Endothelial cell of umbilical vein (primary cell): ENCODE measurements around the gene CCDC150. TPM values are rescaled to one million over a fixed set of nuclear protein-coding genes. Genes with fewer than 3 reads are reported as not detected.
A peak's percentile ranks its signal among the peaks of the same experiment; 100 is the strongest.
"Not testable (repeated sequence)": the region's sequence is repeated elsewhere in the genome, so short reads cannot be mapped to it uniquely, and the experiment has no call there.

Experiments
- BruUV-seq: library from RNA; stranded (reverse); fragments of 400-500 nt; replicated peaks from 2 replicates; lab custom pipeline; 2021; lab: Mats Ljungman, UMichigan
- CTCF ChIA-PET: fragments of 300-600, 350-600 bp; sonication (Branson Sonifier 250); formaldehyde crosslinking; loops from one replicate; lab custom pipeline; 2021; ENCODE audit warnings: antibody characterized with exemption, inconsistent platforms; lab: Charles Lee
- POLR2A ChIA-PET: fragments of 300-600, 350-600 bp; sonication (Branson Sonifier 250); formaldehyde crosslinking; loops from one replicate; lab custom pipeline; 2021; ENCODE audit warnings: antibody characterized with exemption, inconsistent platforms; lab: Charles Lee
- DNase-seq: peaks from one replicate; pipeline ENCODE4 v3.0.0-alpha.2; 2011; ENCODE audit warnings: low read depth, low spot score
- FAIRE-seq: peaks from 2 replicates; lab custom pipeline; 2011; peaks lifted over from hg19 to GRCh38; lab: Jason Lieb, UNC
- H2AFZ ChIP-seq: 2 replicates; pipeline ENCODE4 v1.6.0; 2012; ENCODE audit warnings: low read depth, low read length, control low read depth, inconsistent platforms
- H3K27ac ChIP-seq: 2 replicates; pipeline ENCODE4 v1.5.1; 2011; ENCODE audit warnings: low read depth, mild to moderate bottlenecking, control low read depth, low read length, moderate library complexity; ENCODE audit not compliant: insufficient read depth
- H3K27me3 ChIP-seq, 2 experiments: 2 replicates each; pipeline versions ENCODE4 v1.6.0 to v1.6.1; 2011; ENCODE audit warnings: low read length in 2 of 2, mixed read lengths in 1 of 2; ENCODE audit not compliant: control insufficient read depth in 2 of 2, insufficient read depth in 2 of 2
- H3K36me3 ChIP-seq, 2 experiments: 2 replicates in 1 of 2; 3 replicates in 1 of 2; pipeline ENCODE4 v1.5.1; 2011; ENCODE audit warnings: low read length in 2 of 2, mild to moderate bottlenecking in 1 of 2, moderate library complexity in 1 of 2; ENCODE audit not compliant: control insufficient read depth in 2 of 2, insufficient read depth in 2 of 2; ENCODE audit errors: extremely low read depth in 1 of 2
- H3K4me1 ChIP-seq: 3 replicates; pipeline ENCODE4 v1.5.1; 2011; ENCODE audit warnings: mild to moderate bottlenecking, low read length; ENCODE audit not compliant: control insufficient read depth, insufficient read depth; ENCODE audit errors: extremely low read depth
- H3K4me2 ChIP-seq: 2 replicates; pipeline ENCODE4 v1.6.1; 2011; ENCODE audit warnings: low read length, control low read depth, mixed read lengths; ENCODE audit not compliant: insufficient read depth
- H3K4me3 ChIP-seq, 3 experiments: fragments of 200-600 bp in 1 of 3; sonication (generic), shearing (Covaris generic) in 1 of 3; replicated peaks in 1 of 3; 2 replicates each; pipeline ENCODE4 v1.5.1; 2011 to 2016; ENCODE audit warnings: control low read depth in 3 of 3, low read length in 3 of 3, mild to moderate bottlenecking in 2 of 3, inconsistent platforms in 1 of 3, low read depth in 1 of 3, moderate library complexity in 1 of 3; ENCODE audit not compliant: insufficient read depth in 1 of 3
- H3K79me2 ChIP-seq: 2 replicates; pipeline ENCODE4 v1.6.0; 2012; ENCODE audit warnings: low read length, inconsistent platforms; ENCODE audit not compliant: control insufficient read depth, insufficient read depth
- H3K9ac ChIP-seq: replicated peaks from 2 replicates; pipeline ENCODE3; 2011; ENCODE audit warnings: low read length, control low read depth; ENCODE audit not compliant: insufficient read depth; ENCODE audit errors: extremely low read depth
- H3K9me1 ChIP-seq: replicated peaks from 3 replicates; pipeline ENCODE4 v1.6.0; 2011; ENCODE audit warnings: mild to moderate bottlenecking, low read length; ENCODE audit not compliant: control insufficient read depth, insufficient read depth; ENCODE audit errors: extremely low read depth
- H3K9me3 ChIP-seq: replicated peaks from 2 replicates; pipeline ENCODE4 v1.5.1; 2012; ENCODE audit warnings: low read length, inconsistent platforms; ENCODE audit not compliant: control insufficient read depth, insufficient read depth
- H4K20me1 ChIP-seq: replicated peaks from 2 replicates; pipeline ENCODE3; 2011; ENCODE audit warnings: mild to moderate bottlenecking, low read length; ENCODE audit not compliant: control insufficient read depth, insufficient read depth; ENCODE audit errors: extremely low read depth
- EZH2 ChIP-seq: IDR thresholded peaks from 2 replicates; pipeline ENCODE4 v1.6.1; 2012; ENCODE audit warnings: borderline replicate concordance, low read depth, mild to moderate bottlenecking, moderate library complexity, low read length, inconsistent platforms; ENCODE audit not compliant: severe bottlenecking
- FOS ChIP-seq: IDR thresholded peaks from 2 replicates; pipeline ENCODE4 v1.6.1; 2011; ENCODE audit warnings: mild to moderate bottlenecking, low read length, moderate library complexity, borderline replicate concordance; ENCODE audit not compliant: insufficient read depth
- GATA2 ChIP-seq: IDR thresholded peaks from 2 replicates; pipeline ENCODE4 v1.7.0; 2011; ENCODE audit warnings: low read depth, mild to moderate bottlenecking, moderate library complexity, mixed read lengths, low read length; ENCODE audit not compliant: insufficient read length, insufficient read depth
- JUN ChIP-seq: IDR thresholded peaks from 2 replicates; pipeline ENCODE4 v1.6.1; 2011; ENCODE audit warnings: borderline replicate concordance, low read depth; ENCODE audit not compliant: insufficient read length, insufficient read depth
- MYC ChIP-seq: IDR thresholded peaks from one replicate; pipeline ENCODE4 v1.6.1; 2011; ENCODE audit warnings: mild to moderate bottlenecking, low read depth, low read length
- POLR2A ChIP-seq: IDR thresholded peaks from 2 replicates; pipeline ENCODE4 v1.6.1; 2012; ENCODE audit warnings: low read depth, mild to moderate bottlenecking, control low read depth, low read length
- POLR2AphosphoS5 ChIP-seq: IDR thresholded peaks from 2 replicates; pipeline ENCODE4 v1.6.1; 2012; ENCODE audit warnings: low read depth, mild to moderate bottlenecking, control low read depth, low read length, moderate library complexity; ENCODE audit not compliant: insufficient read depth
- dilution Hi-C: fragments of 300-500 bp; cut with MboI; formaldehyde crosslinking; loops from one replicate; pipeline ENCODE4 v1.15.0; 2019; ENCODE audit warnings: low sequenced_read_pairs; ENCODE audit not compliant: extremely low pct_ligation_motif_present
- intact Hi-C: fragments of 100-400 bp; cut with micrococcal nuclease; formaldehyde crosslinking; loops from one replicate; pipeline ENCODE4 v1.10.0; 2022
- polyA plus RNA-seq, 4 experiments: library from polyadenylated mRNA; depleted of rRNA in 3 of 4; stranded (reverse) in 3 of 4; unstranded in 1 of 4; fragments of >200 nt; gene quantifications; 2 replicates each; pipeline versions ENCODE4 v1.2.1 to v1.2.3, GENCODE V29; 2011 to 2012; ENCODE audit warnings: missing spikeins in 1 of 4
- total RNA-seq: library from RNA; stranded (reverse); gene quantifications from 2 replicates; pipeline ENCODE4 v1.2.3, GENCODE V29; 2021
- TF ChIP-seq, protein P1 (sequence below), 2 donors: IDR thresholded peaks; 1 replicate in 1 of 2; 2 replicates in 1 of 2; pipeline ENCODE4 v1.5.1; 2011; ENCODE audit warnings: low read length in 2 of 2, mild to moderate bottlenecking in 2 of 2, moderate library complexity in 2 of 2, control low read depth in 1 of 2, inconsistent platforms in 1 of 2, low read depth in 1 of 2; ENCODE audit not compliant: insufficient read depth in 1 of 2; ENCODE audit errors: extremely low read depth in 1 of 2
- TF ChIP-seq, protein P2 (sequence below): IDR thresholded peaks from 2 replicates; pipeline ENCODE4 v1.6.1; 2011; ENCODE audit not compliant: insufficient read depth, insufficient read length

CCDC150 gene
- total and polyA plus RNA-seq, 2 donors (not counting 3 experiments of a cell fraction or from before 2014, with no cell fraction given) = 1.7 to 19.9 TPM

GRCh38 chr2:196607896-196608295, 31.6 kb upstream of the CCDC150 start:
- H3K4me3 ChIP-seq, H3K36me3 ChIP-seq, H3K9me1 ChIP-seq, dilution Hi-C loops, H3K9ac ChIP-seq, H3K79me2 ChIP-seq, POLR2A ChIA-PET, DNase-seq, BruUV-seq, H2AFZ ChIP-seq, H3K9me3 ChIP-seq, H3K4me2 ChIP-seq, H3K27me3 ChIP-seq, H4K20me1 ChIP-seq, FAIRE-seq: not testable (repeated sequence)
- Histone ChIP-seq H3K27ac (peak overlapping the region; percentile 96), H3K4me1 (peaks cover 23% of the 10 kb centered on the region)
- intact Hi-C loops = loop anchor here (10.0 kb wide), 3 partner anchors 317 to 953 kb away; partner anchors contain the start of genes PGAP1, SLC39A10 and STK17B
- CTCF ChIA-PET = interaction anchor here (1.2 kb wide), 2 partner anchors 11 to 40 kb away, joined by 4 read pairs; no protein-coding TSS in a partner anchor

DNA sequence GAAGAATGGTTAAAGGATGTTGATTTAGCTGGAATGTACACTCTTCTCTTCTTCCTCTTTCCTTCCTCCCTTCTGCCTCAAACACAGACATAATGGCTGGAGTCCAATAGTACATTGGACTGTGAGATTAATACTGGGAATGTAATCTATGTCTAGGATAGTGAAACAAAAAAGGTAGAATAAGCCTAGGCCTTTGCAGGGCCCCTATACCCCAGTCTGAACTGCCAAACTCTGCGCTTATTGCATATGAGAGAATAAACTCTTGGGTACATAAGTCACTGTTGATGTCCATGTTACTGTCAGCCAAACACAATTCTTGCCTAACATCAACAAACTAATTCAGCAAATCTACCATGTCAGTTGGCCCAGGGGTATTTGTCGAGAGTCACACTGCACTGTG, 29.7 kb upstream of the CCDC150 start:
- no peaks in the 10 kb centered on the region for H3K9me1 ChIP-seq
- FAIRE-seq (no peak), DNase-seq (peak; percentile 28)
- H3K27ac ChIP-seq = no peak overlapping the region
- TF ChIP-seq POLR2A = no peak
- TF ChIP-seq EZH2 = no peak
- TF ChIP-seq POLR2AphosphoS5 = no peak
- TF ChIP-seq MYC = no peak
- TF ChIP-seq GATA2 = no peak
- TF ChIP-seq, protein P1, sequence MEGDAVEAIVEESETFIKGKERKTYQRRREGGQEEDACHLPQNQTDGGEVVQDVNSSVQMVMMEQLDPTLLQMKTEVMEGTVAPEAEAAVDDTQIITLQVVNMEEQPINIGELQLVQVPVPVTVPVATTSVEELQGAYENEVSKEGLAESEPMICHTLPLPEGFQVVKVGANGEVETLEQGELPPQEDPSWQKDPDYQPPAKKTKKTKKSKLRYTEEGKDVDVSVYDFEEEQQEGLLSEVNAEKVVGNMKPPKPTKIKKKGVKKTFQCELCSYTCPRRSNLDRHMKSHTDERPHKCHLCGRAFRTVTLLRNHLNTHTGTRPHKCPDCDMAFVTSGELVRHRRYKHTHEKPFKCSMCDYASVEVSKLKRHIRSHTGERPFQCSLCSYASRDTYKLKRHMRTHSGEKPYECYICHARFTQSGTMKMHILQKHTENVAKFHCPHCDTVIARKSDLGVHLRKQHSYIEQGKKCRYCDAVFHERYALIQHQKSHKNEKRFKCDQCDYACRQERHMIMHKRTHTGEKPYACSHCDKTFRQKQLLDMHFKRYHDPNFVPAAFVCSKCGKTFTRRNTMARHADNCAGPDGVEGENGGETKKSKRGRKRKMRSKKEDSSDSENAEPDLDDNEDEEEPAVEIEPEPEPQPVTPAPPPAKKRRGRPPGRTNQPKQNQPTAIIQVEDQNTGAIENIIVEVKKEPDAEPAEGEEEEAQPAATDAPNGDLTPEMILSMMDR (IDR thresholded peaks at IDR 0.05; ENCODE audit: extremely low read depth in 1 of 2, insufficient read depth in 1 of 2, low read depth in 1 of 2, low read length in 2 of 2) = no peak
- TF ChIP-seq, protein P2, sequence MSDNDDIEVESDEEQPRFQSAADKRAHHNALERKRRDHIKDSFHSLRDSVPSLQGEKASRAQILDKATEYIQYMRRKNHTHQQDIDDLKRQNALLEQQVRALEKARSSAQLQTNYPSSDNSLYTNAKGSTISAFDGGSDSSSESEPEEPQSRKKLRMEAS = no peak
- no peak for TF ChIP-seq FOS
- no peak for TF ChIP-seq JUN
- intact Hi-C loops (loop anchor here (10.0 kb wide), 3 partner anchors 315 to 955 kb away; partner anchors contain the start of genes PGAP1, SLC39A10 and STK17B), dilution Hi-C loops (no loop called here)
- no peaks in the 10 kb centered on the region for H3K27me3 ChIP-seq
- no peaks in the 10 kb centered on the region for H3K79me2 ChIP-seq
- H2AFZ ChIP-seq = no peak overlapping the region
- no peak overlapping the region for H3K4me3 ChIP-seq
- H3K9me3 ChIP-seq = no peaks in the 10 kb centered on the region
- POLR2A ChIA-PET = no interaction called here
- CTCF ChIA-PET = no interaction called here
- no peaks in the 10 kb centered on the region for H4K20me1 ChIP-seq
- no TSS peak for BruUV-seq
- no peaks in the 10 kb centered on the region for H3K36me3 ChIP-seq
- H3K4me2 ChIP-seq = no peak overlapping the region
- H3K4me1 ChIP-seq = peaks cover 23% of the 10 kb centered on the region
- H3K9ac ChIP-seq = no peak overlapping the region
